Germinal center (tissue), 1 donor: ENCODE results near the gene IRF2.

Experiments used
- DNase-seq: peaks from one replicate; pipeline ENCODE4 v3.0.0; 2012; ENCODE audit warnings: mixed read lengths, low spot score

Gene IRF2

DNA sequence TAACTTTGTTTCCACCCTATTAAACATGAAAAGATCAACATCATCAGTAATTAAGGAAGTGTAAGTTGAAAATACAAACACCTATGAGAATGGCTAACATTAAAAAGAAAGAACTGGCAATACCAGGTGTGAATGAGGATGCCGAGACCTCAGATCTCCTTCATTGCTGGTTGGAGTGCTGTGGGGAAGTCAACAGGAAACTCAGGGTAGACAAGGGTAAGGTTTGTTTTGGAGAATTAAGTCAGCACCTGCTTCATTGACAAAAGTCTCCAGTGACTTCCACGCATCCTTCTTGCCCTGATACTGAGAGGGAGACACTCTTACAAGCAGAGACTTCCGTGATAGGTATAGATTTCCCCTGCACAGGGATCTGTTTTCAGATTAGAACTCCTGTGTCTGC, 106.1 kb downstream of the IRF2 start:
- no peak for DNase-seq

- DNase-seq = no peak
These were observed 110.0 kb downstream of the IRF2 start for GRCh38 chr4:184364100-184364921.

DNA sequence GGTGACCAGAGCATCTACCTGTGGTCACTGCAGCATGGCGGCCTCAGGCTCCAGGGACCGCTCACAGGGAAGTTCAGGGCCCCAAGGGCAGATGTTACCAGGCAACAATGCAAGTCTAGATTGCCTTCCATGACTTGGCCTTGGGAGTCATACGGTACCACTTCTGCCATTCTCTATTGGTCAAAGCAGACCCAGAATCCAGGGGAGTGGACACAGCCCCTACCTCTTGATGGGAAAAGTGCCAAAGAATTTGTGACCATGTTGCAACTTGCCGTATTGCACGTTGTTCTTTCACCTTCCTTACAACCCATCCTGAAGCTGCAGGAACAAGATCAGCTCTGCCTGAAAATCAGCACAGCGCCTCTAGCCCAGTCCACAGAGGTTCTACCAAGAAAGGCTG, 111.1 kb downstream of the IRF2 start:
- DNase-seq = no peak

GRCh38 chr4:184362396-184362795, 112.0 kb downstream of the IRF2 start:
- no peak for DNase-seq

GRCh38 chr4:184361443-184361842, 112.9 kb downstream of the IRF2 start:
- no peak for DNase-seq

- no peak for DNase-seq
These were observed 114.5 kb downstream of the IRF2 start for GRCh38 chr4:184359888-184360287.

DNA sequence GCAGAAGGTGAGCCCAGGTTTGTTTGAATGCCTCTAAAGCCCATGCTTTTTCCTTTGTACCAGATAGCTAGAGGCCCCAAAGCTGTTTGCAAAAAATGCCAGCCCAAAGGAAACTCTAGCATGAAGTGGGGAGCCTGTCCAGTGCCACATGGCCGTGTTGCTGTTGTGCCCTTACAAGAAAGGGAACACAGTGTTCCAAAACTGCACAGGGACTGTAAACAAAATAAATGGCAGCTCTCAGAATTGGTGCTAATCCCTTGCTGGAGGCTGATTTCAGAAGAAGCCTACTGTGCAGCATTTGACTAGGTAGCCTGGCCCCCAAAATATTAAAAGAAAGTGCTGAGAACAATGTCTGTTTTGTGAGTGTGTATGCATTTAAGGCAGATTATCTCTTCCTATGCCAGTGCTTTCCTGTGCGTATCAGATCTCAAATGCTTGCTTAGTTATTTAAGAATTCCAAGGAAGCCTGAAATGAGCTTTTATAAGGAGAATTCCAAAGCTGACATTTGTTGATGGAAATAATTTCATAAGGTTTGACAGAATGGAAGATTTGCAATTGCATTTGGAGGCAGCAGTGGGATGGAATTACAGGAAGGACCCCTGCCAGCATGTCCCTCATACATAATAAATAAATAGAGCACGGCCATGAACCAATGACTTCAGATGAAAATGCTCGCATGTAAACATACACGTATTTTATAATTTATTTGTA, 115.7 kb downstream of the IRF2 start:
- no peak for DNase-seq

DNA sequence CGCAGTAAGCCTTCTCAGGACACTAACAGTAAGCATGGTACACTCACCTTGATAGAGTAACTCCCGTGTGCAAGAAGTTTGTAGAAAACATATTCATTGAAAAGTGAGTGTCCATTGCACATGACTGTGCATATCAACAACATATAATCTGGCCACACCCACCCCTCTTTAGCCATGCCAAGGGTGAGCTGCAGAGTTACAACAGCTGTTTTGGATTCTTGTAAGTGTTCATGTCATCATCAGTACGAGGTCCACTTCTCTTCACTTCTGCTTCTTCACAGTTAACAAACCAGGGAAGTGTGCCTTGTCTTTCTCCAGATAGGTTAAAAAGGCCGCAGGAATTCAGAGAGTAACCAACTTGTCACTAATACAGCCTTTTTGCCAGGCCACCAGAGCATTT, 116.6 kb downstream of the IRF2 start:
- DNase-seq = no peak

GRCh38 chr4:184357165-184357564, 117.2 kb downstream of the IRF2 start:
- DNase-seq = no peak

DNA sequence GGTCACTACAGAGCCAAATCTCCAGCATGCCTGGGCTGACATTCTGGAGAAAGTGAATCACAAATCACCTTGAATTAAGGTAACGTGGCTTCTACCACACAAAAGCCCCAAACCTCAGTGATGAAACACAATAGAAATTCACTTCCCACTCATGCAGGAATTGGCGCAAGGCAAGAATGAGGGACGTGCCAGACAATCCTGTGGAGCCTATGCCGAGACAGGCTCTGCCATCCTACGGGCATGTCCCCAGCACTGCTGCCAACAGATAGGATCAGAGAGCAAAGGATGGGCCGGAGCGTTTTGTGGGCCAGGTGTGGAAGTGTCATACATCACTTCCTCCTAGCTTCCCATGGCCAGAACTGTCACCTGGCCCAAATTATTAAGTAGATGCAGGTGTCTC, 118.0 kb downstream of the IRF2 start:
- DNase-seq = no peak

- no peak for DNase-seq
These were observed 118.5 kb downstream of the IRF2 start for GRCh38 chr4:184355857-184356256.

- no peak for DNase-seq
These were observed 119.2 kb downstream of the IRF2 start for GRCh38 chr4:184355111-184355604.

DNA sequence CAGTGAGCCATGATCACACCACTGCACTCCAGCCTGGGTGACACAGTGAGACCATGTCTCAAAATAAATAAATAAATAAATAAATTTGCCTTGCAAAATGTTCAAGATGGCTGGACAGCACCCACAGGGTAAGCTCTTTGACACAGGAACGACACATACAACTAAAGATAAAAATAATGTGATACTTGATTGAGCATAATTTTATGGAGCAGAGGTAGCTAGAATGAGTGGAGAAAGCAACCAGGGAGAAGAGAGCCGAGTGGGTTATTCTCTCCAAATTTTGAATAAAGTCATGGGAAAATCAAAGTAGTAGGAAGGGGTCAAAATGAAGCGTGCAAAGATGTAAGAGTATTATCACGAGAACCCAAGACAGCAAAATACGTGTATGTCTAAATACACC, 121.5 kb downstream of the IRF2 start:
- DNase-seq = no peak

DNA sequence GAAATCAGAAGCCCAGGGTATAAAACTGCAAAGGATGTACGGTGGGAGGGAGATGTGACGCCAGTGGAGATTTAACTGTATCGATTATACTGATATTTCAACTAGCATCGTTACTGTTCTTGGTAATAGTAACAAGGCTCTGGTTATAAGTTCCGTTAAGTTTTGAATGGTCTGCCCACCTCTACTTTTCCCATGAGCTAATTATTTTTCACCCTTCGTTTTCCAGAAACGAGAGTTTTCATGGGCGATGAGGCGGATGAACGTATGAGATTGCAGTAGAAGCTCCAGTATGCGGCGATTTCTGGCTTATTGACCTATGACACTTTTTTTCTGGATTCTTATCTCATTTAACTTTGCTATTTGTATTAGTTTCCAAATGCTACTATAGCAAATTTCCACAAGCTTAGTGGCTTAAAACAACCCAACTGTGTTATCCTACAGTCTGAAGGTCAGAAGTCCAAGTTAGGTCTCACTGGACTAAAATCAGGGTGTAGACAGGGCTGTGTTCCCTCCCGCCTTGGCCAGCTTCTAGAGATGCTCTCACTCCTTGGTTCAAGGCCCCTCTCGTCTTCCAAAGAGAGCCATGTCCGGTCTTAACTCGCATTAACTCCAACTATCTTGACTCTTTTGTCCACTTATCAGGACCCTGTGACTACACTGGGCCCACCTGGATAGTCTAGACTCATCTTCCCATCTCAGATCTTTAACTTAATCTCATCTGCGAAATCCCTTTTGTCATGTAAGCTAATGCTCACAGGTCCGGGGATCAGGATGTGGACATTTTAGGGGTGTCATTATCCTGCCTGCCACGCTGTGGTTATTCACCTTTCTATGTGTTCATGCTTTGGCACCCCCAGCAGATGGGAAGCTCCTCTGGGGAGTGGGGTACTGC, 122.5 kb downstream of the IRF2 start:
- no peak for DNase-seq

- no peak for DNase-seq
These were observed 123.4 kb downstream of the IRF2 start for GRCh38 chr4:184350964-184351363.

DNA sequence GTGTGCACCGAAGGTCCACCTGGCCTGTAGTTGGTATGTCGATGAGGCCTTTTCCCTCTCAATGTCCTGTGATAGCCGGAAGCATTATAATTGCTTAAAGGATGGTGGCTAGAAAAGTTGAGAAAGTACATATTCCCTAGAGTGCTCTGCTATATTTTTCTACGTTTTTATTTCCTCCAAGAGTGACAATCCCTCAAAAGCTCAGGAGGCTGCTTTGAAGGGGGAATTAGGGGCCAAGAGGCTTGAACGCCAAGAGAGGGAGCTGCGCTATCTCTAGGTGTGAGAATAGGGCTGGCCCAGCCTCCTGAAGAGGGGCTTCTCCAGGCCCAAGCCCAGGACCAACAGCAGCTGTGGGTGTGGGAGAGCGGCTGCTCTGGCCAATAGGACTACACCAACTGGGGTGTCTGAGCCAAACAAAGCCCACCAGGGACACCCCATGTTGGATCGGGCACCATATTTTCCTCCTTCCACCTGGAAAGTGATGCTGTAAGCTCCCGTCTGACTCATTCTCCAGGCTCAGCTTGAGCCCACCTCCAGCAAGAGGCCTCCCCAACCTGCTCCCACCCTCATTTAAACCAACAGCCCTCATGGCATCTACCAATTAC, 124.0 kb downstream of the IRF2 start:
- no peak for DNase-seq

- no peak for DNase-seq
These were observed 124.9 kb downstream of the IRF2 start for GRCh38 chr4:184349283-184350039.

GRCh38 chr4:184348311-184349233, 125.8 kb downstream of the IRF2 start:
- no peak for DNase-seq

DNA sequence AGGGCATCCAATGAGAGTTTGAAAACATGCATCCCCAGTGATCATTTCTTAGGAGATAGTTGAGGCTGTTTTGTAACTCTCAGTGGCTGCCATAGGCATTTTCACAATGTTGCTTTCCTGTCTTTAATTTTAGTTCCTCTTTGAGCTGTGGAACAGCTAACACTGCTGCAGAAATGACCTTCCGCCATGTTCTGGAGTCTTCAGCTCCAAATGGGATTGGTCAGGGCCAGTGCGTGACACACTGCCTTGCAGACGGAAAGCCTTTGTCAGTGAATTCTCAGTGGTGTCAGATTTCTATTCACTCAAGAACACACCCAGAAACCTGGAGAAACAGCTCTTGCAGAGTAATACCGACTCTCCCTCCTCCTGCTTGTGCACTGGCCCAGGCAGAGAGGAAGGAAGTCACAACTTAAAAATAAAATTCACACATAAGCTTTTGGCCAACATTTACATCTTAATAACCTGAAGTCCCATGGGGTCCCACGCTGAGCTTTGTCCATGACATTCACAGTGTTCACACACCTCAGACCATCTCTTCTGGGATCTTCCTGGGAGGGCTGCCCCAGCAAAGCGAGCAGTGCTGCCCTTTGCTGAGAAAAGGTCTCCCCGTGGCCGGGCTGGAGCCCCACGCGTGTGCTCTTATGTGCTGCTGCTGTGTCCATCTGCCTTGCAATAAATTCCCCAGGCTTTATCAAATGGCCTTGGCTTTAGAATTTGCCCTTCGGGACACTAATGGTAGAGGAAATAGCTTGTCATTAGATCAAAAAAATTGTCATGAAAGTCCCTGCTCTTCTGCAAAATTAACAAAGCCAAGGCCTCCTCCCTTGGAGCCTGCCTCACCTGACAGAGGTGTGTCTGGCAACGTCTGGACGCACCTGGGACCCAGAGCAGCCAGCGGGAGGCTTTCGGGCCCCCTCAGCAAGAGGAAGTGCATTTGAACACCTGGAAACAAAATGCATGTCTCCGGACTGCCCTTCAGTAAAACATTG, 126.8 kb downstream of the IRF2 start:
- DNase-seq = peak; percentile 56
